HK-2 (cell line): ENCODE results near the gene NAA38.

ENCODE experiments used
- DNase-seq: peaks from one replicate; pipeline ENCODE4 v3.0.0-alpha.2; 2018; ENCODE audit not compliant: unreplicated experiment

The NAA38 gene

DNA sequence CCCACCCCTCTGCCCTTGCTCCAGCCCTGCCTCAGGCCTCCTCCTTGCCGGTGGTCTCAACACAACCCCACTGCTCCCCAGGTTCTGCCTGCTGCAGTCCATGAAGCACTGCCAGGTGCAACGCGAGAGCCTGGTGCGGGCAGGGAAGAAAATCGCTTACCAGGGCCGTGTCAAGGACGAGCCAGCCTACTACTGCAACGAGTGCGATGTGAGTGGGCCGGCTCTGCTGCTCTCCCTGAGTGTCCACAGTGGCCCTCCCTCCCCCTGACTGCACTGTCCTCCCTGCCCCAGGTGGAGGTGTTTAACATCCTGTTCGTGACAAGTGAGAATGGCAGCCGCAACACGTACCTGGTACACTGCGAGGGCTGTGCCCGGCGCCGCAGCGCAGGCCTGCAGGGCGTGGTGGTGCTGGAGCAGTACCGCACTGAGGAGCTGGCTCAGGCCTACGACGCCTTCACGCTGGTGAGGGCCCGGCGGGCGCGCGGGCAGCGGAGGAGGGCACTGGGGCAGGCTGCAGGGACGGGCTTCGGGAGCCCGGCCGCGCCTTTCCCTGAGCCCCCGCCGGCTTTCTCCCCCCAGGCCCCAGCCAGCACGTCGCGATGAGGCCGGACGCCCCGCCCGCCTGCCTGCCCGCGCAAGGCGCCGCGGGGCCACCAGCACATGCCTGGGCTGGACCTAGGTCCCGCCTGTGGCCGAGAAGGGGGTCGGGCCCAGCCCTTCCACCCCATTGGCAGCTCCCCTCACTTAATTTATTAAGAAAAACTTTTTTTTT is 4.3 kb downstream of the NAA38 start:
- no peak for DNase-seq

DNA sequence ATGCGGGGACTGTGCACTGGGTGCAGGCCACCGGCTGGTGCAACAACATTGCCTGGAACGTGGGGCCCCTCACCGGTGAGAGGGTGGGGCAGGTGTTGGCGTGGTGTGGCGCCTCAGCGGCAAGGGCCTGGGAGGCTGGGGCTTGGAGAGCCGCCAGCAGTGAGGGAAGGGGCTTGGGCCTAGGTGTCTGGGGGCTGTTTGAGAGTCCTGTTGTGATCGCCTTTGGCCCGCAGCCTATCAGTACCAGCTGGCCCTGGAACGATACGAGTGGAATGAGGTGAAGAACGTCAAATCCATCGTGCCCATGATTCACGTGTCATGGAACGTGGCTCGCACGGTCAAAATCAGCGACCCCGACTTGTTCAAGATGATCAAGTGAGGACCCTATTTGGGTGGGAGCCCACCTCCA is 5.1 kb downstream of the NAA38 start:
- DNase-seq, result no peak

DNA sequence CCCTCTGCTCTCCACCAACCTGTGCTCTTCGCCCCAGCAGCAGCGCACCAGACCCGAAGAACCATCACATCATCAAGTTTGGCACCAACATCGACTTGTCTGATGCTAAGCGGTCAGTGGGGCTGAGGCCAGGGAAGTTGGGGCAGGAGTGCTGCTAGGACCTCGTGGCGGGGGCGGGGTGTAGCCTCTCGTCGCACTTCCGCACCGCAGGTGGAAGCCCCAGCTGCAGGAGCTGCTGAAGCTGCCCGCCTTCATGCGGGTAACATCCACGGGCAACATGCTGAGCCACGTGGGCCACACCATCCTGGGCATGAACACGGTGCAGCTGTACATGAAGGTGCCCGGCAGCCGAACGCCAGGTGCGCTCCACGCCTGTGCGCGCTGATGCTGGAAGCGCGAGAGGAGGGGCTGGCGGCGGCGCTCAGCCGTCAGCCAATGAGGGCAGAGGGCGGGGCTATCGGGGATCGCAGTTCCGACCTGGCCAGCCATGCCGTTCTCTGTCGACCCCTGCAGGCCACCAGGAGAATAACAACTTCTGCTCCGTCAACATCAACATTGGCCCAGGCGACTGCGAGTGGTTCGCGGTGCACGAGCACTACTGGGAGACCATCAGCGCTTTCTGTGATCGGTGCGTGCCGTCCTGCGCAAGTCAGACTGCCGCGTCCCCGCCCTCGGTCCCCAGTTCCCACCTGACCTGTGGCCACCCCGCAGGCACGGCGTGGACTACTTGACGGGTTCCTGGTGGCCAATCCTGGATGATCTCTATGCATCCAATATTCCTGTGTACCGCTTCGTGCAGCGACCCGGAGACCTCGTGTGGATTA is 5.7 kb downstream of the NAA38 start:
- DNase-seq, result peak; percentile 31

DNA sequence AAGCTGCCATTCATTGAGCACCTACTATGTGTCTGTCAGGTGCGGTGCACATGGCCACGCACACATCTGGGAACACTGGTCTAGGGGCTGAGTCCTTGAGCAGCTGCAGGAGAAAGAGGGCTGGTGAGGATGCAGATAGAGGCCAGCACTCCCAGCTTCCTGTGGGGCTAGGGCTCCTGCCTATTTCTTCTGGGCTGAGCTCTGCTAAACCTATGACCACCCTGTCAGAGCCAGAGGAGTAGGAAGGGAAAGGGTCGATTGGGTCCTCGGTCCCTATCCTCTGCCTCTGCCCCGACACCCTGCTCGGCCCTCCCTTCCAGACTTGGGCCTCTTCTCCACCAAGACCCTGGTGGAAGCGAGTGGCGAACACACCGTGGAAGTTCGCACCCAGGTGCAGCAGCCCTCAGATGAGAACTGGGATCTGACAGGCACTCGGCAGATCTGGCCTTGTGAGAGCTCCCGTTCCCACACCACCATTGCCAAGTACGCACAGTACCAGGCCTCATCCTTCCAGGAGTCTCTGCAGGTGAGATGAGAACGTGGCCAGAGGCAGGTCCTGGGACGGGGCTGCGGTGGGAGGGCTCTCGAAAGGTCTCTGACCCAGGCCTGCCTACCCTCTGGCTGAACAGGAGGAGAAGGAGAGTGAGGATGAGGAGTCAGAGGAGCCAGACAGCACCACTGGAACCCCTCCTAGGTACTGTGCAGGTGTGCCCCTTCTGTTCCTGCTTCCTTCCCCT is 6.5 kb downstream of the NAA38 start:
- DNase-seq, result no peak

DNA sequence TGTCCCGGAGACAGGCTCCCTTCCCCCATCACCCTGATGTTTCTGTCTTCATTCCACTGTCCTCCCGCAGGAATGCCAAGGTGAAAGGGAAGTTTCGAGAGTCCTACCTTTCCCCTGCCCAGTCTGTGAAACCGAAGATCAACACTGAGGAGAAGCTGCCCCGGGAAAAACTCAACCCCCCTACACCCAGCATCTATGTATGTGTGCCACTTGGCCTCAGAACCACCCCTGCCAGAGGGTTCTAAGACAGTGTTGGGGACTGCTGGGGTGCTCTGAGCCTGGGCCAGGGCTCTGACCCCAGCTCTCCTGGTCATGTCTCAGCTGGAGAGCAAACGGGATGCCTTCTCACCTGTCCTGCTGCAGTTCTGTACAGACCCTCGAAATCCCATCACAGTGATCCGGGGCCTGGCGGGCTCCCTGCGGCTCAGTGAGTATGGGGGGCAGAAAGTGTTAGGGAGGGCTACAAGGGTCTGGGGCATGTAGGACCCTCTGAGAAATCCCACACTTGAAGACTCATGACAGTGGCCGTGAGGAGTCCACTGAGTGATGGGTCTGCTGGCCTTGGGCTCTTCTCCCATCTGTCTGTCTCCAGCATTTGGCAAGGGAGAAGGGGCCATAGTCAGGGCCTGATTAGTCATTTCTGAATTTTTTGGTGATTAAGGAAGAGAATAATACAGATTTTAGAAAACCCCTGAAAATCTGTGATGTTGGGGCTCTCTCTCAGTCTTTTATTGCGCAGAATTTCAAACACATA is 7.4 kb downstream of the NAA38 start:
- DNase-seq, result no peak

DNA sequence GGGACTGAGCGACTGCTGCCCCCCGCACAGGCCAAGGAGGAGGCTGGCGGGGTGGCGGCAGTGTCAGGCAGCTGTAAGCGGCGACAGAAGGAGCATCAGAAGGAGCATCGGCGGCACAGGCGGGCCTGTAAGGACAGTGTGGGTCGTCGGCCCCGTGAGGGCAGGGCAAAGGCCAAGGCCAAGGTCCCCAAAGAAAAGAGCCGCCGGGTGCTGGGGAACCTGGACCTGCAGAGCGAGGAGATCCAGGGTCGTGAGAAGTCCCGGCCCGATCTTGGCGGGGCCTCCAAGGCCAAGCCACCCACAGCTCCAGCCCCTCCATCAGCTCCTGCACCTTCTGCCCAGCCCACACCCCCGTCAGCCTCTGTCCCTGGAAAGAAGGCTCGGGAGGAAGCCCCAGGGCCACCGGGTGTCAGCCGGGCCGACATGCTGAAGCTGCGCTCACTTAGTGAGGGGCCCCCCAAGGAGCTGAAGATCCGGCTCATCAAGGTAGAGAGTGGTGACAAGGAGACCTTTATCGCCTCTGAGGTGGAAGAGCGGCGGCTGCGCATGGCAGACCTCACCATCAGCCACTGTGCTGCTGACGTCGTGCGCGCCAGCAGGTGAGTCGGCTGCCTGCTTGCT is 8.1 kb downstream of the NAA38 start:
- DNase-seq, result no peak

DNA sequence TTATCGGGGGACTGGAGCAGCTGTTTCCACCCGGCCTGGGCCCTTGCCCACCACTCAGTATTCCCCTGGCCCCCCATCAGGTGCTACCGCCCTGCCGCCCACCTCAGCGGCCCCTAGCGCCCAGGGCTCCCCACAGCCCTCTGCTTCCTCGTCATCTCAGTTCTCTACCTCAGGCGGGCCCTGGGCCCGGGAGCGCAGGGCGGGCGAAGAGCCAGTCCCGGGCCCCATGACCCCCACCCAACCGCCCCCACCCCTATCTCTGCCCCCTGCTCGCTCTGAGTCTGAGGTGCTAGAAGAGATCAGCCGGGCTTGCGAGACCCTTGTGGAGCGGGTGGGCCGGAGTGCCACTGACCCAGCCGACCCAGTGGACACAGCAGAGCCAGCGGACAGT is 8.6 kb downstream of the NAA38 start:
- no peak for DNase-seq

DNA sequence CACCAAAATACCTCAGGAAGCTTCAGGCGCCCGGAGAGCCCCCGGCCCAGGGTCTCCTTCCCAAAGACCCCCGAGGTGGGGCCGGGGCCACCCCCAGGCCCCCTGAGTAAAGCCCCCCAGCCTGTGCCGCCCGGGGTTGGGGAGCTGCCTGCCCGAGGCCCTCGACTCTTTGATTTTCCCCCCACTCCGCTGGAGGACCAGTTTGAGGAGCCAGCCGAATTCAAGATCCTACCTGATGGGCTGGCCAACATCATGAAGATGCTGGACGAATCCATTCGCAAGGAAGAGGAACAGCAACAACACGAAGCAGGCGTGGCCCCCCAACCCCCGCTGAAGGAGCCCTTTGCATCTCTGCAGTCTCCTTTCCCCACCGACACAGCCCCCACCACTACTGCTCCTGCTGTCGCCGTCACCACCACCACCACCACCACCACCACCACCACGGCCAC is 9.2 kb downstream of the NAA38 start:
- no peak for DNase-seq

DNA sequence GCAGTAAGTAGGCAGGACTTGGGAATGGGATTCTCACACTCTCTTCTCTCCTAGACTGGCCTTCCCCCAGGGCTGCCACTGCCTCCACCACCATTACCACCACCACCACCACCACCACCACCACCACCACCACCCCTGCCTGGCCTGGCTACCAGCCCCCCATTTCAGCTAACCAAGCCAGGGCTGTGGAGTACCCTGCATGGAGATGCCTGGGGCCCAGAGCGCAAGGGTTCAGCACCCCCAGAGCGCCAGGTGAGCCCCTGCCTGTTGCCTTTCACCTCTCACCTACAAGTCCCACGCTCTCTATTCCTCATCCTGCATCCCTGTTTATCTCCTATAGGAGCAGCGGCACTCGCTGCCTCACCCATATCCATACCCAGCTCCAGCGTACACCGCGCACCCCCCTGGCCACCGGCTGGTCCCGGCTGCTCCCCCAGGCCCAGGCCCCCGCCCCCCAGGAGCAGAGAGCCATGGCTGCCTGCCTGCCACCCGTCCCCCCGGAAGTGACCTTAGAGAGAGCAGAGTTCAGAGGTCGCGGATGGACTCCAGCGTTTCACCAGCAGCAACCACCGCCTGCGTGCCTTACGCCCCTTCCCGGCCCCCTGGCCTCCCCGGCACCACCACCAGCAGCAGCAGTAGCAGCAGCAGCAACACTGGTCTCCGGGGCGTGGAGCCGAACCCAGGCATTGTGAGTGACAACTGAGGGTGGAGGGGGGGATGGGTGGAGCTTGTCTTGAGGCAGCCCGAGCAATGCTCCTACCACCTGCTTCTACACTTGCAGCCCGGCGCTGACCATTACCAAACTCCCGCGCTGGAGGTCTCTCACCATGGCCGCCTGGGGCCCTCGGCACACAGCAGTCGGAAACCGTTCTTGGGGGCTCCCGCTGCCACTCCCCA is 10.3 kb downstream of the NAA38 start:
- DNase-seq, result no peak

DNA sequence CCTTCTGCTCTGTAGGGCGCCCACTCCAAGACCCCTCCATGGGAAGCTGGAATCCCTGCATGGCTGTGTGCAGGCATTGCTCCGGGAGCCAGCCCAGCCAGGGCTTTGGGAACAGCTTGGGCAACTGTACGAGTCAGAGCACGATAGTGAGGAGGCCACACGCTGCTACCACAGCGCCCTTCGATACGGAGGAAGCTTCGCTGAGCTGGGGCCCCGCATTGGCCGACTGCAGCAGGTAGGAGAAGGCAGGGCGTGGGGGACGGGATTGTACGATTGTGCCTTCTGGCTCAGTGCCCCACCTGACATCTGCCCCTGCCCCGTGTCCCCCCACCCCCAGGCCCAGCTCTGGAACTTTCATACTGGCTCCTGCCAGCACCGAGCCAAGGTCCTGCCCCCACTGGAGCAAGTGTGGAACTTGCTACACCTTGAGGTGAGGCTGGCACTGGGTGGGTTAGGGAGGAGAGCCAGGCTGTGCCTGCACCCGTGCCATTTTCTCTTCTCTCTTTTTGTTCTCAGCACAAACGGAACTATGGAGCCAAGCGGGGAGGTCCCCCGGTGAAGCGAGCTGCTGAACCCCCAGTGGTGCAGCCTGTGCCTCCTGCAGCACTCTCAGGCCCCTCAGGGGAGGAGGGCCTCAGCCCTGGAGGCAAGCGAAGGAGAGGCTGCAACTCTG is 11.2 kb downstream of the NAA38 start:
- no peak for DNase-seq

DNA sequence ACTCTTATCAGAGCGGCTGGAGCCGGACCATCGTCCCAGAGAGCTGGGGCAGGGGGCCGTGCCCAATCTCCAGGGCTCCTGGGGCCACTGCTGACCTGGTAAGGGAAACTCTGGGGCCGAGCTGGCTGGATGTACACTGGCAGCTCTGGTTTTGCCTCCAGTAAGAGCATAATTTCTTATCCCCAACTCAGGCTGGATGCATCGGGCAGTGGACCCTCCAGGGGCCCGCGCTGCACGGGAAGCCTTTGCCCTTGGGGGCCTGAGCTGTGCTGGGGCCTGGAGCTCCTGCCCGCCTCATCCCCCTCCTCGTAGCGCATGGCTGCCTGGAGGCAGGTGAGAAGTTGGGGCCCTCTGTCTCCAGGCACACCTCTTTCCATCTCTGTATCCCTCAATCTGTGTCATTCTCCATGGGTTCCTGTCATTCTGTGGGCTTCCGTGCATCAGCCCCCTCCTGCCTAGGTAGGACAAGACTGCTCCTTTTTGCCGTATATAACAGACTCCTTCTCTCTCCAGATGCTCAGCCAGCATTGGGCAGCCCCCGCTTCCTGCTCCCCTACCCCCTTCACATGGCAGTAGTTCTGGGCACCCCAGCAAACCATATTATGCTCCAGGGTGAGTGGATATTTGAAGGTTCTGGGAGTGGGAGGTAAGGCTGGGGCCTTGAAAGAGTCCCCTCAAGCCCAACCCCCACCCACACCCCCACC is 11.8 kb downstream of the NAA38 start:
- DNase-seq, result no peak

DNA sequence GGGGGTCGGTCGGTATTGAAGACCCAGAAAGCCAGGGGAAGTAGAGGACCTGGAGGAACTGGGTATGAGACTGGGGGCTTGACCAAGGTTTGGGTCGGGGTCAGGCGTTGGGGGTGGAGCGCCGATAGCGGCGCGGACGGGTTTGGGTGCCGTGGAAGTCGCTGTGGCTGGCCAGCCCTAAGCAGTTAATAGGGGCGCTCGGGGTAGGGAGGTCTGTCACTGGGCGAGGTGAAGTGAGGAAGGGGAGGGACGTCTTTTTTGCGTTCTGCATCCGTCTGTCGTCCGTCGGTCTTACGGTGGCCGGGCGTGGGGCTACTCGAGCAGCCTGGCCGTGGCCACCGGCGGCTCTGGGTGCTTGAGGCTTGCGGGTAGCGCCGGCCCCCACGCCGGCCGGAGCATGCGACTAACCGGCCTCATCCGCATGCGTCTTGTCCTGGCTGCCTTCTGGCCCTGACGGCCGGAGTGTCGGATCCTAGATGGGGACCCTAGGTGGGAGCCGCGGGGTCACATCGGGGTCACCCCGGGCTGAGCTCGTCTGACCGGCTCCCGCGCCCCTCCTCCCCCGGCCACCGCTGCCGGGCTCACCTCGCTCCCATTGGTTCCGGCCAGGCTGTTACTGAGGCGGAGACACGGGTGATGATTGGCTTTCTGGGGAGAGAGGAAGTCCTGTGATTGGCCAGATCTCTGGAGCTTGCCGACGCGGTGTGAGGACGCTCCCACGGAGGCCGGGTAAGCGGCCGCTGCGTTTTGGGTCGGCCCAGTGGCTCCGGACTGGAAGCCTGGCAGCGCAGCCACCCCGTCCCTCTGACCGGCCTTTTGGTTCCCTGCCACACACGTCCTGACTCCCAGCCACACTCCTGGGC is 12.8 kb downstream of the NAA38 start:
- DNase-seq, result peak; percentile 92

DNA sequence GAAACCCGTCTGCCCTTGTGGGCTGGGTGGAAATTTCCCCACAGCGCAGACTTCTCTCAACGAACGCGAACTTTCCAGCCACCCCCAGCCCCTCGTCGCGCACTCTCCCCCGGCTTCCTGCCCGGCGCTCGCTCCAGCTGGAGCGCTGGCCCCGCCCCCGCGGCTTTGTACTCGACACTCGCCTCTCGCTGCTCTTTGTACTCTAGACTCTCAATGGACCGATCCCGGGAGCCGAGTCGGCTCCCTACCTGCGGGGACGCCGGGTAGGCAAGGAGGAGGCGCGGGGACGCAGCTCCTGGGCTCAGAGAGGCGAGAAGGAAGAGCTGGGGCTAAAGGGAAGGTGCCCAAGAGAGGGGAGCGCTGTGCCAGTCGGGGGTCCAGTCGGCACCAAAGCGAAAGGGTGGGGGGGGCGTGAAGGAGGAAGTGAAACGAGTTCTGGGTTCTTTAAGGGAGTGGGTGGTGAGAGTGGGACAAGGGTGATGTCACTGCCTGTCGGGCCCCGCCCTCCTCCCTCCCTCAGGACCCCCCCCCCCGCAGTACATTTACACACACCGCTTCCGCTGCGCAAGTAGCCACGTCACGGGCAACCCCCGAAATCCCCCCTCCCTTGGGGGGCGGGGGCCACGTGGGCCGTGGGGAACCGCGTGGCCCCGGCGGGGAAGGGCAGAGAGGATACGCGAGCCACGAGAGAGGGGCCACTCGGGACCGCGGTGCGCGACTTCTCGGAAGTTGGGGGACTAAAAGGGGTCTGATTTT is 13.6 kb downstream of the NAA38 start:
- peak; percentile 82 for DNase-seq

DNA sequence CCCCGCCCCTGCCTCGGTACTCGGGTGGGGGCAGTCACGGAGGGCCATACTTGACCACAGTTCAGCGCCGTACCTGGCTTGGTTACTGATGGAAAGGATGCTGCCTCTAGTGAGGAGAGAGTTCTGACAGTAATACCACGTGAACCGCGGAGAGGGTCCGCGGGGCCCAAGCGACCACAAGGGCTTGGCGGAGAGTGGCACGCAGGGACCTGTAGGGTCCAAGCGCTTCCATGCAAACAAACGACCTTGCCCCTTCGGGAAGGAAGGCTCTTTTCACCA is 14.2 kb downstream of the NAA38 start:
- DNase-seq, result no peak

DNA sequence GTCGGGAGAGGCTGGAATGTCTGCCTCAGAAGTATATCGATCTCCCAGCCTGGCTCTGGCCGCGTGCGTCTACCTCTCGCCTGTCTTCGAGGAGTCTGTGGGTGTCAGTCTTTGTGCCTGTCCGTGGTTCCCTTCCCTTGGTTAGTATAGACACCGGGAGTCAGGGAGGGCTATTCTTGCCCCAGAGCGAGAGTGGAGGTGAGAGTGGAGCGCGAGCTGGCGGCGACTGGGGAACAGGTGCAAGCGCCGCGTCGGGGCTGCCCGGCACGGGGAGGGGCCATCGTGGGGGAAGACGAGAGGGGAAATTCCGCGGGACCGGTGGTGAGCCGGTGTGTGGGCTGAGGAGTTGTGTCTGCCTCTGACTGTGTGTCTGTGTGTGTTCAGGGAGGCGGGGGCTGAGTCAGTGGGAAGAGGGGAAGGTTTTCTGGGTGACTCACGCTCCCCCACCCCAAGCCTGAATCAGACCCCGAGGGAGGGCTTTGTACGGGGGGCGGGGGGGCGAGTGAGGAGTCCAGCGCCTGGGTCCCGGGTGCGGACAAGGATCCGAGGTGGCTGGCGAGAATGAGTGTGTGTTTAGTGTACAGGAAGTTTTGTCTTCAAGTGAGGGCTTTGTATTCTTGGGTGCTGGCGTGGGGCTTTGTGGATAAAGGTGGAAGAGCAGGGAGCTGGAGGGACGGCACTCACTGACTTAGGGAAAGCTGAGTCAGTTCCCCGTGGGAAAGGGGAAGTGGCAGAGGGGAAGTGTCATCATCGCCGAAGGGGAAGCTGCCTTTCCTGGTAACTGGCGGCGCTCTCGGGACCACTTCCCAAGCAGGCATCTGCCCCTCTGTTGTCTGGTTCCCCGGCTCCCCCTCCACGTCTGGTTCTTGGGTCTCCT is 14.7 kb downstream of the NAA38 start:
- peak; percentile 91 for DNase-seq

DNA sequence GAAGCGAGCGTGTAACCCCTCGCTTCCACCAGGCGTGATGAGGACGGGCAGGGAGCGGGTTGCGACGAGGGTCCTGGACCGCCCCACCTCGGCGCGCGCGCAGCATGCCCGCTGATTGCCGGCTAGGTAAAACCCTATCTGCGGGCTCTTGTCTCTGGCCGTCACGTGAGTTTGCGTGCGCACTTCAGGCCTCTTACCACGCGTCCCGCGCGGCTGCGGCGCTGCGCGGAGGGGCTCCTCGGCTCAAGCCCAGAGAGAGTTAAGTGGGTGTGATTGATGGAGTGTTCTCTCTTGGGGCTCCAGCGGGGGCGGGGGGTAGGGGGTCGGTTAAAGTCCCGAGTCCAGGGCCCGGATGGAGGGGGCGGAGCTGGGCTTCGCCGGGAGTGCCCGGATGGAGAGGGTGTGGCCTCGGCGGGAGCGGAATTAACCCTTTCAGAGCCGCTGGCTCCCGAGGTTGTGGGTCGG is 15.4 kb downstream of the NAA38 start:
- DNase-seq, result peak; percentile 87
